IPS-11a (cell line): ENCODE measurements around the gene EPB41L4A.

Experiments
- H3K4me3 ChIP-seq: one replicate; pipeline ENCODE4 v1.5.1; 2013; ENCODE audit warnings: low read depth, low read length, control low read depth

The EPB41L4A gene

DNA sequence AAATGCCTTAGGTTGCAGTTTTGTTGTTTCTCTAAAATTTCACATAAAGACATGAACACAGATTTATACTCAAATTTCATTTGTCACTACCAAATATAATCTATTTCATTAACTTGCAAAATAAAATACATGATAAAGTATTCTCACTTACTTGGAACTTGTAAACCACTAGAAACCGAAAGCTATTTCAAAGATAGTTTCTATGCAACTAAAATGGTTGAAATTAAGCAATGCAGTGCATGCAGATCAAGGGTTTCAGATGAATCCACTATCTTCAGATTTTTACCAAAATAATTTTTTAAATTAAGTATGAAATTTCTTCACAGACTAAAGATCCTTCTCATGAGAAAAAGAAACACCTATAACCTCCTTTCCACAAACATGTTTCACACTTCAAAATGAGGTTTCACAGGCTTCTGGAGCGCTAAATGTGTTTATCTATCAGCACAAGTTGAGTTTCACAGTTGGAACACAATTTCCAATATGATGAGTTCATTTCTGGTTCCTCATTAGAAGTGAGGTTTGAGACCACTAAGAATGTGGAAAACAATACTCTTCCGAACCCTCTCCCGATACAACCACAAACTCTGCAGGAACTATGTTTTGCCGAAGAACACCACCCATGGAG is 63.9 kb downstream of the EPB41L4A start:
- no peak overlapping the region for H3K4me3 ChIP-seq

GRCh38 chr5:112353678-112354077 is 65.4 kb downstream of the EPB41L4A start:
- H3K4me3 ChIP-seq = no peak overlapping the region

- no peak overlapping the region for H3K4me3 ChIP-seq
Observed at GRCh38 chr5:112351225-112351624, 67.9 kb downstream of the EPB41L4A start.

- no peak overlapping the region for H3K4me3 ChIP-seq
Observed at GRCh38 chr5:112350626-112351025, 68.5 kb downstream of the EPB41L4A start.

GRCh38 chr5:112349371-112349770 is 69.7 kb downstream of the EPB41L4A start:
- H3K4me3 ChIP-seq = no peak overlapping the region

DNA sequence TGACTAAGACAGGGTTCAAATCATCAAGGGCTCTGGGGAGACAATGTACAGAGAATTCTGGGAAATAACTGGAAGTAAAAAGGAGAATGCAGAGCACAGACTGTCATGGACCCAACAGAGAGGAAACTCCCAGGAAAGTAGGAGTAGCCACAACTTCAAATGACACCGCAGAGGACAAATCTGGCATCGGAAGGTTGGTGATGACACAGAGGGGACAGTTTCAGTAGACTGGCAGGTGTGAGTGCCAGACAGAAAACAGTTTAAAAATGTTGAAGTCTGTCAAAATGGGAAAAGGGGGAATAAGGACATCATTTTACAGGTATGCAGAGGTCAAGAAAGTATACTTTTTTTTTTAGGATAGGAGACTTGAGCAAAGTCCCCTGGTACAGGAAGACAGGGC is 70.2 kb downstream of the EPB41L4A start:
- H3K4me3 ChIP-seq = no peak overlapping the region

DNA sequence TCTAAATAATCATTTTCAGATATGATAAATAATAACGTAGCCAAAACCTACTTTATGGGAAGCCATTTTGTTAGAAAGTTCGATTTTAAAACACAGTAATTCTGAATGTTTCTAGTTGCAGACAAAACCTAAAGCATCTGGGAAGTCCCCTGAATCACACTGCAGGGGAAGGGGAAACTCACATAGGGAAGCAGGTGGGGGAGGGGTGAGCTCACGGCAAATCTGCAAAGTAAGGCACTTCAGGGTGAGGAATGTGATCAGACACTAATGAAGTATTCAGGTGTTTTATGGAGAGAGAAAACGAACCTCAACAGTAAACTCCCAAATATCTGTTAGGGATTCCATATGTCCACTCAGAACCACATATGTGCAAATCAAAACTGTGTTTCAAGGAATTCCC is 70.7 kb downstream of the EPB41L4A start:
- H3K4me3 ChIP-seq = no peak overlapping the region

GRCh38 chr5:112346411-112347044 is 72.5 kb downstream of the EPB41L4A start:
- H3K4me3 ChIP-seq = no peak overlapping the region

GRCh38 chr5:112344540-112344939 is 74.5 kb downstream of the EPB41L4A start:
- H3K4me3 ChIP-seq = no peak overlapping the region

DNA sequence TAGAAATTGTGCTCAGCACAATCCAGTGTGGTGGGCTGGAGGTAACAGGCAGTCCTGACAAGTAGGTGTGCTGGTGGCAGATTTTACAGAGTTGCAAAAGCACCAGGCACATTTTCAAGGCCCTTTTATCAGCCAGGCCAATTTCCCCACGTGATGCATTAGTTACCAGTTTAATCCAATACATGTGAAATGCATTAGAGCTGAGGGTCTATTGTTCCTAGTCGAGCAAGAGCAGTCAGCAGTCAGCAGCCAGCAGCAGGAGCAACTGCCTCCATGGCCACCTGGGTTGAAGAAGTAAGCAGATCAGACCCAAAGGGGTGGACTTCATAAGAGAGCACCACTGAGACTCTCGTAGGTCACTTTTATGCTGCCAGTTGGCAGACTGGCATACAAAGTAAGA is 76.7 kb downstream of the EPB41L4A start:
- H3K4me3 ChIP-seq = no peak overlapping the region

DNA sequence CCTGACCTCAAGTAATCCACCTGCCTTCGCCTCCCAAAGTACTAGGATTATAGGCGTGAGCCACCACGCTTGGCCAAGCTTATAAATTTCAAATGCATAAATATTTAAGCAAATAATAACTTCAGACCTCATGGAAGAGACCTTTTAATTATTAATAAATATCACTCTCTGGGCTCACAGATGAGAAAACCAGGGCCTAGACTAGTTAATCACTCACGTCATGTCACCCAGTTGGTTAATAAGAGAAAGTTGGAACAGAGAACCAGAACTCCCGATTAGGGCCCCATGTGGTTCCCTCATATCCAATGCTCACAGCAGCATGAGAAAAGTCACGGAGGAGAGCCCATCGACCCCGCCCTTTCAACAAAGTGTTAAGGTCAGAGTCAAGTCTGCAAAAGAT is 79.3 kb downstream of the EPB41L4A start:
- H3K4me3 ChIP-seq = no peak overlapping the region

- no peak overlapping the region for H3K4me3 ChIP-seq
Observed at GRCh38 chr5:112338681-112339337, 80.3 kb downstream of the EPB41L4A start.

- no peak overlapping the region for H3K4me3 ChIP-seq
Observed at GRCh38 chr5:112333331-112333781, 85.7 kb downstream of the EPB41L4A start.

- H3K4me3 ChIP-seq = no peak overlapping the region
Observed at GRCh38 chr5:112331892-112332291, 87.2 kb downstream of the EPB41L4A start.

DNA sequence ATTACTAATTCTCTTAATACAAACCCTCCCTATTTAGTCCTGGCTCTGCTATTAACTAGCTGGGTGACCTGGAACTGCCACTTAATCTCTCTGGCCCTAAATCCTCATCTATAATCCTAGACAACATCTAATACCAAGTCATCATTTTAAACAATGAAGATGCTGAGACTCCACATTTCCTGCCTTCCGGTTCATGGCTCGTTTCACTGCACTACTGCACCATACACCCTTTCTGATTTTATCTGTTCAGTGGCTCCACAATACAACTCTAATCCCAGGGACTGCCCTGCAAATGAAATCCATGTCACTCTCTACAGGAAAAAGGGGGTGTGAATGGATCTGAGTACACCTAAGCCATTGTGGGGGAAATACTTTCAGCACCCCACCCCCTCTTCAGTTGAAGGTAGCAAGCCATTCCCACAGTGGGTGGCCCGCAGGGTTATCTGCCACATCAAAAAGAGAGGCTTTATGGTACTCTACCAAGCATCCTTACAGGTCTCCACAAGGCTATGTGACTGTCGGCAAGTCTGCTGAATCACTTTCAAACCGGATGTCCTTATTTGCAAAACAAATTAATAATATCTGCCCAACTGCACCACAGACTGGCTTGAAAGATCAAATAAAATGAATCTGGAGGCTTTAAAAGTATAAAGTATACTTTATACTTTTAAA is 89.5 kb downstream of the EPB41L4A start:
- no peak overlapping the region for H3K4me3 ChIP-seq

- H3K4me3 ChIP-seq = no peak overlapping the region
Observed at GRCh38 chr5:112323166-112323565, 95.9 kb downstream of the EPB41L4A start.

- H3K4me3 ChIP-seq = no peak overlapping the region
Observed at GRCh38 chr5:112320408-112320807, 98.7 kb downstream of the EPB41L4A start.

GRCh38 chr5:112318346-112318745 is 100.7 kb downstream of the EPB41L4A start:
- no peak overlapping the region for H3K4me3 ChIP-seq

DNA sequence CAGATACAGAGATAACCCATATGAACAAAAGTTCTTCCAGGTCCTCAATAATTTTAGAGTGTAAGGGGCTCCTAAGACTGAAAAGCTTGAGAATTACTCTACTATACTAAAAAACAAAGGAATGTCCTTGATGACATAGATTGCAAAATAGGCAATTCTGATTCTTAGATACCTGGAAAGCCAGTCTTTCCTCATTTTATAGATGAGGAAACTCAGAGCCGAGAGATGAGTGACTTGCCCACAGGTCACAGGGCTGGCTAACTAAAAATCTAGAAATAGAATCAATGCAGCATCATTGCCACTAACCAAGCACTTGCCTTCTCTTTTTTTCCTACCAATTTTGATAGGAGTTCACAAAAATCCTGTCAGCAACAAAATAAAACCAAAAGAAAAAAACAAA is 101.2 kb downstream of the EPB41L4A start:
- no peak overlapping the region for H3K4me3 ChIP-seq

DNA sequence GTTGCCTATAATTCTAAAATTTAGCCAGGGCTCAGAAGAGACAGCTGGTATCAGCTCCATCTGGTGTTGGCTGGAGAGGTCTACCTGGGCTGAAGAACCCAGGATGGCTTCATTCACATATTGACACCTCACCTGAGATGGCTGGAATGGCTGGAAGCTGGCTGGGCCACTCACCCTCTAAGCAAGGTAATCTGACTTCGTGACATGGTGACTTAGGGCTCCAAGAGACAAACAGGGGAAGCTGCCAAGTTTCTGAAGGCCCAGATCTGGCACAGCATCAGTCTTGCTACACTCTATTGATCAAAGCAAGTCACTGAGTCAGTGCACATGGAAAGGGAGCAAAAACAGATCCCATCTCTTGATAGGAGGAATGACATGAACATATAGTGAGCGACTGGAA is 102.3 kb downstream of the EPB41L4A start:
- H3K4me3 ChIP-seq = no peak overlapping the region

DNA sequence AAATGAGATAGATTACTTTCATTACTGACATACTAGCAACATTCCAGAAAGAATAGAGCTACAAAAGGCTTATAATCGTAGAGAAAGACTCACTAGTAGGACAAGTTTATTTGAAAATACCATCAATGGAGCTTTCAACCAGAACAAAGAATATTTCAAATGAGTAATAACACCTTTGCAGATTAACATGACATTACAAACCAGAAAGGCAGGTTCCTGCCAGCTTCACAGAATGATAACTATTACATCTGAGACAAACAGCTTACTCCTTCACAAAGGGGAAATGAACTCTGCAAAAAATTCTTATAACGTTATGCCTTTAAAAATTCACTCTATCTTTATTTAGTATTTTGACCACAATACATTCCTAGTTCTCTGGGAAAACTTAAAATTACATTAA is 103.1 kb downstream of the EPB41L4A start:
- H3K4me3 ChIP-seq = no peak overlapping the region
